Measurements from ENCODE around the gene GINS2. TPM values are rescaled to one million over a fixed set of nuclear protein-coding genes. Genes with fewer than 3 reads are reported as not detected.

Gene GINS2
- polyA plus RNA-seq, 1 experiment: 5.1 TPM

- POLR2A ChIA-PET: no interaction called here
- DNase-seq (ENCODE audit: low read depth, low spot score): peak; percentile 29
- H3K27ac ChIP-seq (ENCODE audit: low read depth, low read length): peak overlapping the region; percentile 65
- no peaks in the 10 kb centered on the region for H3K27me3 ChIP-seq (ENCODE audit: control insufficient read depth, insufficient read depth, low read length)
- TF ChIP-seq CTCF (IDR thresholded peaks at IDR 0.05; ENCODE audit: low read depth, low read length): no peak
- no peak overlapping the region for H3K4me3 ChIP-seq (ENCODE audit: low read depth, low read length)
- CTCF ChIA-PET: interaction anchor here (0.6 to 2.4 kb wide), 7 partner anchors 9 to 64 kb away, joined by 3 to 11 read pairs (median 4); no protein-coding TSS in a partner anchor
- H3K9me3 ChIP-seq (ENCODE audit: control insufficient read depth, insufficient read depth, low read length): peaks cover 3% of the 10 kb centered on the region; the same call in 1 of the 2 replicates
These were observed 15.0 kb downstream of the GINS2 start for GRCh38 chr16:85673529-85674417.

GRCh38 chr16:85670840-85671239 lies 17.9 kb downstream of the GINS2 start:
- H3K4me3 ChIP-seq (ENCODE audit: low read depth, low read length): no peak overlapping the region
- ChIA-PET POLR2A (no interaction called here), CTCF (no interaction called here)
- no peak for TF ChIP-seq CTCF (IDR thresholded peaks at IDR 0.05; ENCODE audit: low read depth, low read length)
- no peak overlapping the region for H3K27ac ChIP-seq (ENCODE audit: low read depth, low read length)
- DNase-seq (ENCODE audit: low read depth, low spot score): no peak
- H3K27me3 ChIP-seq (ENCODE audit: control insufficient read depth, insufficient read depth, low read length): no peaks in the 10 kb centered on the region
- peaks cover 3% of the 10 kb centered on the region; the same call in 1 of the 2 replicates for H3K9me3 ChIP-seq (ENCODE audit: control insufficient read depth, insufficient read depth, low read length)

- Histone ChIP-seq H3K9me3 (ENCODE audit: control insufficient read depth, insufficient read depth, low read length) (peaks cover 3% of the 10 kb centered on the region; the same call in 1 of the 2 replicates), H3K27ac (ENCODE audit: low read depth, low read length) (no peak overlapping the region), H3K27me3 (ENCODE audit: control insufficient read depth, insufficient read depth, low read length) (no peaks in the 10 kb centered on the region), H3K4me3 (ENCODE audit: low read depth, low read length) (no peak overlapping the region)
- ChIA-PET POLR2A (no interaction called here), CTCF (no interaction called here)
- DNase-seq (ENCODE audit: low read depth, low spot score): no peak
- no peak for TF ChIP-seq CTCF (IDR thresholded peaks at IDR 0.05; ENCODE audit: low read depth, low read length)
These were observed 19.9 kb downstream of the GINS2 start for GRCh38 chr16:85668676-85669424.

GRCh38 chr16:85667841-85668413 lies 20.8 kb downstream of the GINS2 start:
- H3K4me3 ChIP-seq (ENCODE audit: low read depth, low read length): no peak overlapping the region
- H3K27me3 ChIP-seq (ENCODE audit: control insufficient read depth, insufficient read depth, low read length): no peaks in the 10 kb centered on the region
- POLR2A ChIA-PET: no interaction called here
- CTCF ChIA-PET: no interaction called here
- TF ChIP-seq CTCF (IDR thresholded peaks at IDR 0.05; ENCODE audit: low read depth, low read length): no peak
- no peak for DNase-seq (ENCODE audit: low read depth, low spot score)
- H3K9me3 ChIP-seq (ENCODE audit: control insufficient read depth, insufficient read depth, low read length): peaks cover 3% of the 10 kb centered on the region; the same call in 1 of the 2 replicates
- H3K27ac ChIP-seq (ENCODE audit: low read depth, low read length): no peak overlapping the region
